Natural killer cell (primary cell): ENCODE measurements around the gene RC3H1. TPM values are rescaled to one million over a fixed set of nuclear protein-coding genes. Genes with fewer than 3 reads are reported as not detected.

Experiments
- ATAC-seq, 3 donors: fragments of 150-1000 bp in 2 of 3; fragments of 200-7000 bp in 1 of 3; cut with Tn5 transposase; 1 replicate in 1 of 3; 2 replicates in 2 of 3; pipeline ENCODE4 v1.10.0; 2021; ENCODE audit warnings: mild to moderate bottlenecking in 2 of 3, moderate library complexity in 2 of 3
- DNase-seq, 2 donors: peaks; one replicate each; pipeline versions ENCODE4 v3.0.0 to v3.0.0-alpha.2; 2013 to 2021; ENCODE audit warnings: mixed read lengths in 1 of 2
- H3K27ac ChIP-seq: one replicate; pipeline ENCODE4 v1.5.1; 2013; ENCODE audit warnings: mild to moderate bottlenecking, low read length
- H3K27me3 ChIP-seq: one replicate; pipeline ENCODE4 v1.6.1; 2013; ENCODE audit warnings: low read length; ENCODE audit not compliant: control insufficient read depth, insufficient read depth
- H3K36me3 ChIP-seq: one replicate; pipeline ENCODE4 v1.6.1; 2013; ENCODE audit warnings: low read length; ENCODE audit not compliant: control insufficient read depth, insufficient read depth
- H3K4me1 ChIP-seq: one replicate; pipeline ENCODE4 v1.6.1; 2013; ENCODE audit warnings: low read length; ENCODE audit not compliant: control insufficient read depth, insufficient read depth
- H3K4me3 ChIP-seq: one replicate; pipeline ENCODE4 v1.5.1; 2013; ENCODE audit warnings: low read length
- H3K9me3 ChIP-seq: one replicate; pipeline ENCODE4 v1.6.1; 2013; ENCODE audit warnings: low read length; ENCODE audit not compliant: control insufficient read depth, insufficient read depth
- H3K27ac Mint-ChIP-seq, 2 donors: one replicate each; pipeline ENCODE4 v1.8.0; 2022; ENCODE audit warnings: mild to moderate bottlenecking in 2 of 2, mixed read lengths in 2 of 2, moderate library complexity in 1 of 2
- H3K27me3 Mint-ChIP-seq, 2 donors: one replicate each; pipeline ENCODE4 v1.8.0; 2022; ENCODE audit warnings: low read depth in 2 of 2, mixed read lengths in 2 of 2
- H3K36me3 Mint-ChIP-seq: one replicate; pipeline ENCODE4 v1.8.0; 2022; ENCODE audit warnings: mixed read lengths
- H3K4me1 Mint-ChIP-seq, 2 donors: one replicate each; pipeline ENCODE4 v1.8.0; 2022; ENCODE audit warnings: mixed read lengths in 2 of 2
- H3K4me3 Mint-ChIP-seq: one replicate; pipeline ENCODE4 v1.8.0; 2022; ENCODE audit warnings: mild to moderate bottlenecking, moderate library complexity, mixed read lengths
- H3K9me3 Mint-ChIP-seq, 2 donors: one replicate each; pipeline ENCODE4 v1.8.0; 2022; ENCODE audit warnings: mixed read lengths in 2 of 2
- CTCF ChIP-seq: fragments of 200-600 bp; IDR thresholded peaks from one replicate; pipeline ENCODE4 v1.8.0; 2022; ENCODE audit warnings: antibody characterized with exemption
- WGBS: methylation state at CpG from one replicate; pipeline ENCODE4 v1.1.7; 2013; ENCODE audit warnings: missing lambda C conversion rate; ENCODE audit not compliant: insufficient coverage; 5-methylcytosine and 5-hydroxymethylcytosine counted together
- intact Hi-C: fragments of 100-400 bp; cut with micrococcal nuclease; formaldehyde crosslinking; loops from one replicate; pipeline ENCODE4 v1.14.2; 2022
- total RNA-seq, 4 donors: library from RNA; stranded (reverse); fragments of 120-200 nt in 1 of 4; gene quantifications; one replicate each; pipeline versions ENCODE4 v1.2.3 to v1.2.4, GENCODE V29; 2013 to 2022

Gene RC3H1
- total RNA-seq, 3 donors from 2014 or later (not counting 1 experiment from before 2014, with no cell fraction given): 67.8 to 82.1 (median 78.9) TPM

- Mint-ChIP-seq H3K27ac (peak overlapping the region; percentile 74 to 90), H3K36me3 (no peaks in the 10 kb centered on the region), H3K9me3 (no peaks in the 10 kb centered on the region), H3K27me3 (no peaks in the 10 kb centered on the region), H3K4me1 (peaks cover 42 to 48% of the 10 kb centered on the region in 2 donors), H3K4me3 (peak overlapping the region; percentile 30)
- H3K9me3 ChIP-seq: no peaks in the 10 kb centered on the region
- peak; percentile 65 to 84 (median 68) for ATAC-seq
- intact Hi-C loops: no loop called here
- no peak for TF ChIP-seq CTCF
- no peak overlapping the region for H3K4me3 ChIP-seq
- 47% methylated on average over 3 of the region's 4 CpGs for WGBS
- DNase-seq: peak in 1 of 2 donors; percentile 14
- H3K27me3 ChIP-seq: no peaks in the 10 kb centered on the region
- peaks cover 28% of the 10 kb centered on the region for H3K36me3 ChIP-seq
- H3K27ac ChIP-seq: peak overlapping the region; percentile 52
- peaks cover 11% of the 10 kb centered on the region for H3K4me1 ChIP-seq
These were observed 135.2 kb downstream of the RC3H1 start for GRCh38 chr1:173886746-173887611.

- no peak overlapping the region for H3K4me3 ChIP-seq
- Mint-ChIP-seq H3K4me1 (peaks cover 36% of the 10 kb centered on the region in 2 donors), H3K9me3 (no peaks in the 10 kb centered on the region), H3K27me3 (no peaks in the 10 kb centered on the region), H3K36me3 (no peaks in the 10 kb centered on the region), H3K27ac (no peak overlapping the region), H3K4me3 (no peak overlapping the region)
- no peaks in the 10 kb centered on the region for H3K27me3 ChIP-seq
- intact Hi-C loops: no loop called here
- H3K9me3 ChIP-seq: no peaks in the 10 kb centered on the region
- TF ChIP-seq CTCF: no peak
- no peak overlapping the region for H3K27ac ChIP-seq
- 98% methylated on average over 5 of the region's 5 CpGs for WGBS
- ATAC-seq (no peak), DNase-seq (no peak)
- H3K36me3 ChIP-seq: peaks cover 22% of the 10 kb centered on the region
- H3K4me1 ChIP-seq: peaks cover 11% of the 10 kb centered on the region
These were observed 137.5 kb downstream of the RC3H1 start for GRCh38 chr1:173884701-173885100.

Other genes with a start within 250 kb of the RC3H1 start
- 1 to 10 TPM; 5.0 to 8.4 (median 5.8) TPM for gene DARS2, start 197.7 kb downstream of the RC3H1 start, total RNA-seq
- gene CENPL, start 197.5 kb downstream of the RC3H1 start, total RNA-seq: 10 to 100 TPM in 2 of 3 donors, 1 to 10 TPM in 1; 8.8 to 16.4 (median 10.0) TPM
- 100 to 1,000 TPM; 208 to 299 (median 214) TPM for gene GAS5, start 154.4 kb downstream of the RC3H1 start, total RNA-seq
- 10 to 100 TPM; 38.2 to 47.3 (median 39.8) TPM for gene ZBTB37, start 154.0 kb downstream of the RC3H1 start, total RNA-seq
- under 1 TPM in 2 of 3 donors, not detected in 1; 0.38 to 0.48 TPM for gene SERPINC1, start 105.0 kb downstream of the RC3H1 start, total RNA-seq
- 100 to 1,000 TPM; 145 to 168 (median 153) TPM for gene RABGAP1L, start 137.2 kb upstream of the RC3H1 start, total RNA-seq